Naive thymus-derived CD8-positive, alpha-beta T cell (primary cell): Measurements from ENCODE around the gene SMCHD1. TPM values are rescaled to one million over a fixed set of nuclear protein-coding genes. Genes with fewer than 3 reads are reported as not detected.

Source experiments
- polyA plus RNA-seq, 3 donors: library from polyadenylated mRNA; unstranded; fragments of 300-500 nt; fragmentation: Illumina TruSeq; gene quantifications; one replicate each; pipeline ENCODE4 v1.2.3, GENCODE V29; 2021
- total RNA-seq, 8 experiments: library from RNA in 2 of 8; stranded (reverse) in 2 of 8; gene quantifications; one replicate each; pipeline ENCODE4 v1.2.3 and lab custom pipeline; 2021 to 2026

Gene SMCHD1
- total and polyA plus RNA-seq, 5 experiments from 2014 or later = 27.7 to 215 (median 33.7) TPM

Other genes with a start within 250 kb of the SMCHD1 start
- gene METTL4, start 84.2 kb upstream of the SMCHD1 start, total RNA-seq = 10 to 100 TPM; 40.6 to 41.6 TPM
- gene METTL4, start 84.2 kb upstream of the SMCHD1 start, polyA plus RNA-seq = 10 to 100 TPM; 14.7 to 17.5 (median 16.9) TPM
- 1 to 10 TPM; 3.2 to 3.3 TPM for gene NDC80, start 84.2 kb upstream of the SMCHD1 start, total RNA-seq
- 1 to 10 TPM; 1.7 to 2.9 (median 1.9) TPM for gene NDC80, start 84.2 kb upstream of the SMCHD1 start, polyA plus RNA-seq
- gene EMILIN2, start 191.3 kb downstream of the SMCHD1 start, total RNA-seq = 1 to 10 TPM; 4.6 to 5.1 TPM
- 1 to 10 TPM; 1.1 to 2.5 (median 1.6) TPM for gene EMILIN2, start 191.3 kb downstream of the SMCHD1 start, polyA plus RNA-seq